ENCODE results near the gene FRMPD1. TPM values are rescaled to one million over a fixed set of nuclear protein-coding genes. Genes with fewer than 3 reads are reported as not detected.
"Not testable (repeated sequence)": the region's sequence is repeated elsewhere in the genome, so short reads cannot be mapped to it uniquely, and the experiment has no call there.

FRMPD1 gene
- total and polyA plus RNA-seq, 11 donors = 0.03 to 1.9 (median 0.75) TPM

GRCh38 chr9:37747271-37747753 lies 96.6 kb downstream of the FRMPD1 start:
- no peaks in the 10 kb centered on the region for H3K9me3 ChIP-seq
- TF ChIP-seq POLR2A (IDR thresholded peaks at IDR 0.05) (no peak), CTCF (IDR thresholded peaks at IDR 0.05) (peak; percentile 76 to 94 (median 84))
- WGBS, 4 donors = 30 to 34% (median 31%) methylated on average over 3 of the region's 3 CpGs
- H3K4me1 ChIP-seq = no peaks in the 10 kb centered on the region
- H3K4me3 ChIP-seq = no peak overlapping the region
- intact Hi-C loops (cut with DNase I) = loop anchor here in 6 of 10 donors (5.0 to 10.0 kb wide), 12 partner anchors 60 to 657 kb away; partner anchors contain the start of genes TOMM5 (in 2 of the 6) and POLR1E (in 1 of the 6)
- DNase-seq = peak in 2 of 5 donors; percentile 39 to 49
- no peaks in the 10 kb centered on the region for H3K36me3 ChIP-seq
- no peaks in the 10 kb centered on the region for H3K27me3 ChIP-seq
- ATAC-seq = peak in 3 of 4 donors; percentile 77 to 88 (median 78)
- no peak overlapping the region for H3K27ac ChIP-seq

GRCh38 chr9:37749129-37749528 lies 98.4 kb downstream of the FRMPD1 start:
- H3K27ac ChIP-seq = no peak overlapping the region
- no peaks in the 10 kb centered on the region for H3K36me3 ChIP-seq
- TF ChIP-seq POLR2A (IDR thresholded peaks at IDR 0.05) (no peak), CTCF (IDR thresholded peaks at IDR 0.05) (no peak)
- H3K9me3 ChIP-seq = no peaks in the 10 kb centered on the region
- 56 to 66% (median 57%) methylated on average over 5 of the region's 5 CpGs for WGBS, 4 donors
- H3K4me1 ChIP-seq = peaks cover 0 to 6% (median under 1%) of the 10 kb centered on the region in 12 donors
- no peak overlapping the region for H3K4me3 ChIP-seq
- ATAC-seq = no peak
- intact Hi-C loops (cut with DNase I) = loop anchor here in 6 of 10 donors (5.0 to 10.0 kb wide), 12 partner anchors 58 to 656 kb away; partner anchors contain the start of genes TOMM5 (in 2 of the 6) and POLR1E (in 1 of the 6)
- no peak for DNase-seq
- H3K27me3 ChIP-seq = no peaks in the 10 kb centered on the region

GRCh38 chr9:37751186-37751585 lies 100.4 kb downstream of the FRMPD1 start:
- no peak for ATAC-seq
- 61 to 74% (median 70%) methylated on average over 6 of the region's 6 CpGs for WGBS, 4 donors
- intact Hi-C loops (cut with DNase I) = loop anchor here in 4 of 10 donors (10.0 kb wide), 4 partner anchors 156 to 514 kb away; partner anchors contain the start of genes TOMM5 (in 2 of the 4) and POLR1E (in 1 of the 4)
- Histone ChIP-seq H3K27ac (no peak overlapping the region), H3K4me1 (peaks cover 0 to 15% (median 7%) of the 10 kb centered on the region in 12 donors), H3K4me3 (no peak overlapping the region), H3K27me3 (no peaks in the 10 kb centered on the region), H3K36me3 (no peaks in the 10 kb centered on the region), H3K9me3 (no peaks in the 10 kb centered on the region)
- TF ChIP-seq CTCF (IDR thresholded peaks at IDR 0.05) (no peak), POLR2A (IDR thresholded peaks at IDR 0.05) (no peak)
- no peak for DNase-seq

DNA sequence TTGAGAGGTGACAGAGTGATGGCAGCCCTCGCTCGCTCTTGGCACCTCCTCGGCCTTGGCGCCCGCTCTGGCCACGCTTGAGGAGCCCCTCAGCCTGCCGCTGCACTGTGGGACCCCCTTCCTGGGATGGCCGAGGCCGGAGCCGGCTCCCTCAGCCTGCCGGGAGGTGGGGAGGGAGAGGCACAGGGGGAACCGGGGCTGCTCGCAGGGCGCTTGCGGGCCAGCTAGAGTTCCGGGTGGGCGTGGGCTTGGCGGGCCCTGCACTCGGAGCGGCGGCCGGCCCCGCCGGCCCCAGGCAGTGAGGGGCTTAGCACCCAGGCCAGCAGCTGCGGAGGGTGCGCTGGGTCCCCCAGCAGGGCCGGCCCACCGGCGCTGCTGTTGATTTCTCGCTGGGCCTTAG lies 101.0 kb downstream of the FRMPD1 start:
- not testable (repeated sequence) for ATAC-seq, H3K27me3 ChIP-seq, H3K4me3 ChIP-seq, H3K9me3 ChIP-seq, H3K27ac ChIP-seq, H3K36me3 ChIP-seq
- peaks cover 0 to 15% (median 7%) of the 10 kb centered on the region in 12 donors for H3K4me1 ChIP-seq
- peak in 1 of 5 donors; percentile 54 for DNase-seq
- WGBS, 4 donors = 87 to 92% (median 89%) methylated on average over 13 to 30 of the region's 30 CpGs
- intact Hi-C loops (cut with DNase I) = loop anchor here in 4 of 10 donors (10.0 kb wide), 4 partner anchors 157 to 513 kb away; partner anchors contain the start of genes TOMM5 (in 2 of the 4) and POLR1E (in 1 of the 4)

DNA sequence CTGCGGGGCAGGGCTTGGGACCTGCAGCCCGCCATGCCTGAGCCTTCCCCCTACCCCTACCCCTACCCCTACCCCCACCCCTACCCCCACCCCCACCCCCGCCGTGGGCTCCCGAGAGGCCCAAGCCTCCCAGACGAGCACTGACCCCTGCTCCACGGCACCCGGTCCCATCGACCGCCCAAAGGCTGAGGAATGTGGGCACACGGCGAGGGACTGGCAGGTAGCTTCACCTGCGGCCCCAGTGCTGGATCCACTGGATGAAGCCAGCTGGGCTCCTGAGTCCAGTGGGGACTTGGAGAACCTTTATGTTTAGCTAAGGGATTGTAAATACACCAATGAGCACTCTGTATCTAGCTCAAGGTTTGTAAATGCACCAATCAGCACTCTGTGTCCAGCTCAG lies 101.4 kb downstream of the FRMPD1 start:
- DNase-seq = peak in 1 of 5 donors; percentile 51
- not testable (repeated sequence) for H3K9me3 ChIP-seq, H3K27me3 ChIP-seq, H3K27ac ChIP-seq, ATAC-seq, H3K4me3 ChIP-seq, H3K36me3 ChIP-seq
- intact Hi-C loops (cut with DNase I) = loop anchor here in 4 of 10 donors (10.0 kb wide), 4 partner anchors 157 to 513 kb away; partner anchors contain the start of genes TOMM5 (in 2 of the 4) and POLR1E (in 1 of the 4)
- WGBS, 4 donors = 89 to 100% (median 94%) methylated on average over 2 to 13 of the region's 13 CpGs
- peaks cover 0 to 15% (median 7%) of the 10 kb centered on the region in 12 donors for H3K4me1 ChIP-seq

Data from heart left ventricle (tissue), 16 donors.